Duodenal mucosa (tissue), 2 donors: ENCODE results near the gene SCRN1.
"Not testable (repeated sequence)": the region's sequence is repeated elsewhere in the genome, so short reads cannot be mapped to it uniquely, and the experiment has no call there.

ENCODE experiments used
- H3K27ac ChIP-seq: one replicate; pipeline ENCODE4 v1.7.0; 2013; ENCODE audit warnings: low read depth, low read length
- H3K27me3 ChIP-seq, 2 donors: one replicate each; pipeline ENCODE4 v1.7.0; 2013; ENCODE audit warnings: low read length in 2 of 2, control low read depth in 1 of 2; ENCODE audit not compliant: insufficient read depth in 2 of 2, control insufficient read depth in 1 of 2
- H3K36me3 ChIP-seq, 2 donors: one replicate each; pipeline ENCODE4 v1.7.0; 2013; ENCODE audit warnings: low read length in 2 of 2, control low read depth in 1 of 2; ENCODE audit not compliant: insufficient read depth in 2 of 2, control insufficient read depth in 1 of 2
- H3K4me1 ChIP-seq, 2 donors: one replicate each; pipeline ENCODE4 v1.7.0; 2013; ENCODE audit warnings: low read length in 2 of 2, control low read depth in 1 of 2; ENCODE audit not compliant: insufficient read depth in 2 of 2, control insufficient read depth in 1 of 2
- H3K4me3 ChIP-seq, 2 donors: one replicate each; pipeline ENCODE4 v1.7.0; 2013; ENCODE audit warnings: low read length in 2 of 2, low read depth in 1 of 2
- H3K9ac ChIP-seq, 2 donors: one replicate each; pipeline ENCODE4 v1.7.0; 2013; ENCODE audit warnings: low read length in 2 of 2, low read depth in 1 of 2
- H3K9me3 ChIP-seq, 2 donors: one replicate each; pipeline ENCODE4 v1.7.0; 2013; ENCODE audit warnings: low read length in 2 of 2, control low read depth in 1 of 2; ENCODE audit not compliant: control insufficient read depth in 1 of 2

Gene SCRN1

DNA sequence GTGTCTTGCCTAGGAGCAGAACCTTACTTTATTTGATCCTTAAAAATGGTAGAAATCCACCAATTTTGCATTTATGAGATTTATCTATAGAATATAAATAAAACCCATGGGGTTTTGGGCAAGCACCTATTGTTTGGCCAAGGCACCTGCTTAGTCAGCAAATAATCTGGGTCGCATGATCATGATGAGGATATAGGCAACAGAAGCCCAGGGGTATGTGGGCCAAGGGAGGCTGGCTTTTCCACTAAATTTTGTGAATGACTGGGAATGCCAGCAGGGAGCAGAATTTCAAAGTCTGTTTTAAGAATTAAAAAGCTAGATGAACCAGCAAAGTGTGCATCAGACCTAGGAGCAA is 17.3 kb downstream of the SCRN1 start:
- Histone ChIP-seq H3K27ac (no peak overlapping the region), H3K27me3 (no peaks in the 10 kb centered on the region), H3K9ac (no peak overlapping the region), H3K36me3 (no peaks in the 10 kb centered on the region), H3K4me1 (peaks cover 4 to 5% of the 10 kb centered on the region in 2 donors), H3K4me3 (no peak overlapping the region), H3K9me3 (peaks cover 0 to 4% of the 10 kb centered on the region in 2 donors)

DNA sequence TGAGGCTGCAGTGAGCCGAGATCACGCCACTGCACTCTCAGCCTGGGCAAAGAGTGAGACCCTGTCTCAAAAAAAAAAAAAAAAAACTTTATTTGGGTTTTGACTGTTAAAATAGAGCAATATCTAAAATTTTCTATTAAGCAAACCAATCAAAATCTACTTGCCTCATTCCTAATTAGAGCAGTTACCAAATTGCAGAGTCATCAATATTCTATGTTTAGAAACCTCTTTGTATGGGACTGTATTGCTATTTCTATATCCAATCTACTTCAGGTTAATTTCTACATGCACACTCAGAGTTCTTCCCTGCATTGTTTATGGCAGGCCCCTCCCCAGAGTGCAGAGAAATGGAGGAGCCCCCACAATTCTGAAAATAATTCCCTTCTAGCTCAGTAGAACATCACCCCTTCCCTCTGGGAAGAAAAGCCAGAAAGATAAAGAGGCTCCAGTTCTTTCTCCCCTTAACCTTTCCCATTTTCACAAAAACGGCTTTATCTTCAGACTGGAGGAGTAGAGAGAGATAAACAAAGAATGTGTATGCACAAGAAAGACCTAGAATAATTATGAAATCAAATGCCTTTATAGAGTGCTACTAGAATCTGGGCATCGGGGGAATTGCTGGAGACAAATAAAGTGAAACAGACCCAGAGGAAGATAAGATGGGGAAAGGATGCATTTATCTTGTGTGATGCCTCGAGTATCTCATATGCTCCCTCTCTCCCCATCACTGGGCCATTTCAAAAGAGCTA is 17.9 kb downstream of the SCRN1 start:
- Histone ChIP-seq H3K27me3 (no peaks in the 10 kb centered on the region), H3K27ac (no peak overlapping the region)

DNA sequence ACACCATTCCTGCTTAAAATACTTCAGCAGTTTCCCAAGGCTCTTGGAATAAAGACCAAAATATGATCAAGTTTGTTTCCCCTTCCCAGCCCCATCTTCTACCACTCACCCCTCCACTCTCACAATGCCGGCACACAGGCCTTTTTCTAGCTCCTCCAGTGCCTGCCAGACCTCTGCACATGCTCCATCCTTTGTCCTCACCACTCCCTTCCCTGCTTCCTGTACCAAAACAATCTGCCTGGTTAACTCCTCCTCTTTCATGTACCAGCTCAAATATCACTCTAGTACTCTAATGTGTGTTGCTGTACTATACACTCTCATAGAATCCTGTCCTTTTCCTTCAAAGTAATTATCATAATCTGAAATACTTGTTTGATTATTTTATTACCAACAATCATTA is 19.4 kb downstream of the SCRN1 start:
- H3K36me3 ChIP-seq = no peaks in the 10 kb centered on the region
- no peaks in the 10 kb centered on the region for H3K4me1 ChIP-seq
- no peak overlapping the region for H3K4me3 ChIP-seq
- peaks cover 0 to 4% of the 10 kb centered on the region in 2 donors for H3K9me3 ChIP-seq
- no peaks in the 10 kb centered on the region for H3K27me3 ChIP-seq
- no peak overlapping the region for H3K9ac ChIP-seq
- no peak overlapping the region for H3K27ac ChIP-seq

More for the DNA sequence above, 17.9 kb downstream of the SCRN1 start:
- Histone ChIP-seq H3K9me3 (peaks cover 0 to 4% of the 10 kb centered on the region in 2 donors), H3K4me1 (peaks cover 3 to 4% of the 10 kb centered on the region in 2 donors), H3K9ac (no peak overlapping the region), H3K36me3 (no peaks in the 10 kb centered on the region), H3K4me3 (no peak overlapping the region)

DNA sequence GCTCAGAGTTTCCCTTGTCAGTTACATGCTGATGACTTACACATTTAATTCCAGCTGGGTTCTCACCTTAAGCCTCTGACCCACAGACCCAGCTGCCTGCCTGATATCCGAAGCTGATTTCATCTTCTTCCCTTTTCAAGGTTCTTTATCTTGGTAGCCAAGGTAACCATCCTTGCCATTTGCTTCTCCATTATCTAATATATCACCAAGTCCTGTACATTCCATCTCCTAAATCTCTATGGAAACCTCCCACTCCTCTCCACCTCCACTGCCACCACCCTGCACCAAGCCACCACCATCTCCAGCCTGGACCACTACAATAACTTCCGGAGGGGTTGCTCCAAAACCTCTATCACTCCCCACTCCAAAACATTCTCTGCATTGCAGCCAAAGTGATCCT is 19.9 kb downstream of the SCRN1 start:
- Histone ChIP-seq H3K27me3 (no peaks in the 10 kb centered on the region), H3K27ac (no peak overlapping the region), H3K9ac (no peak overlapping the region), H3K4me3 (no peak overlapping the region), H3K9me3 (peaks cover 0 to 4% of the 10 kb centered on the region in 2 donors), H3K36me3 (no peaks in the 10 kb centered on the region), H3K4me1 (no peaks in the 10 kb centered on the region)

DNA sequence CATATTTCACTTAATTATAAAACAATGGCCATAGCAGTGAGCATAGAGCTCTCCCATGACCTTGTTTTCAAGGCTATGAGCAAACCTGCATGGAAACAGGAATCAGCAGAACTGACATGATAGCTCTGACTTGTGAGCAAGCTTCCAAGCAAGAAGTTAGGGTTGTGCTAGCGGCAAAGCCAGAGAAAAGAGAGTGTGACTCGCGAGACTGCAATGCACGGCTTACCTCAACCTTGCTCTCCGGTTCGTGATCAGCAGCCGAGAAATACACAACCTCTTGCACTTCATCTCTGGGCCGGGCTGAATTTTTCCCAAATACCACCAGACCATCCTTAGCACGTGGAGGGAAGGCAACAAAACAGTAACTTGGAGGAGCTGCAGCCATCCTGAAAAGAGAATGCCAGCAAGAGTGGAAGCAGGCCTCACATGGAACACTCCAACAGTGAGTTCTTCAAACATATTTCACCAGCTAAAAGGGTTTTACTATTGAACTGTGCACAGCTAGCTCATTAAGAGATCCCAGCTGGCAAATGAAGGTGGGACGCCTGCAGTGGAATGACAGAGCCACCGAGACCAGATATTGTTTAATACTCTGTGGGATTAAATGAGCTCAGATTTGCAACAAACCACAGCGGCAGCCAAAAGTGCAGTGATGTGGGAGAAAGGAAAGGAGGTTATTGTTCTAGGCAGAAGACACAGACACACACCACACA is 20.8 kb downstream of the SCRN1 start:
- H3K9ac ChIP-seq = no peak overlapping the region

DNA sequence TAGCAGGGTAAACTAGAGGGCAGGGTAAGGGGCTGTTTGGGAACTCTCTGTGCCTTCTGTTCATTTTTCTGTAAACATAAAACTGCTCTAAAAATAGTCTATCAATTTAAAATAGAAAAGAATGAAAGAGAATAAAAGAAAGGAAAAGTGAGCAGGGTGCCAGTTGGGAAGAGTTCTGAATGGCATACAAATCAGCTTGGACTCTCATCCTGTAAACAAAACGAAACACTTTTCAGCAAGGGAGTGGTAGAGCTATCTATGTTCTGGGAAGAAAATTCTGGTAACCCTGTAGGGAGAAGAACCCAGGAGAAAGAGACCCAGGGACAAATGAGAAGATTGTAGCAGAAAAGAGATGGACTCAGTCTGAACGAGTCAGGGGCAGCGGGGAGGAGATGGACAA is 24.6 kb downstream of the SCRN1 start:
- no peaks in the 10 kb centered on the region for H3K36me3 ChIP-seq
- no peak overlapping the region for H3K27ac ChIP-seq
- H3K27me3 ChIP-seq = no peaks in the 10 kb centered on the region
- H3K9ac ChIP-seq = no peak overlapping the region
- H3K4me3 ChIP-seq = no peak overlapping the region
- peaks cover 0 to 4% of the 10 kb centered on the region in 2 donors for H3K9me3 ChIP-seq
- H3K4me1 ChIP-seq = no peaks in the 10 kb centered on the region

More for the DNA sequence above, 20.8 kb downstream of the SCRN1 start:
- Histone ChIP-seq H3K27ac (no peak overlapping the region), H3K36me3 (no peaks in the 10 kb centered on the region), H3K9me3 (peaks cover 0 to 4% of the 10 kb centered on the region in 2 donors), H3K27me3 (no peaks in the 10 kb centered on the region), H3K4me3 (no peak overlapping the region), H3K4me1 (no peaks in the 10 kb centered on the region)

DNA sequence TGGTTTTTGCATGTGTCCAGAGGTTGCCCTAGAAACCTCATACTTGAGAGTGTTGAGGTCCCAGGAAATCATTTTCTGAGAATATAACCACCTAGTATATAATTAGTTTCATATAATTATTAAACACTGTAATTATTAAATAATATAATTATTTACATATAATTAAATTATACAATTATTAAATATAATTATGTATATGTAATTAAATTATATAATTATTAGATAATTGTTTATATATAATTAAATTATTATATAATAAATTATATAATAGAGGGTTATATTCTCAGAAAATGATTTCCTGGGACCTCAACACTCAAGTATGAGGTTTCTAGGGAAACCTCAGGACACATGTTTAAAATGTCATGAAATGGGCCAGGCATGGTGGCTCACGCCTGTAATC is 27.6 kb downstream of the SCRN1 start:
- Histone ChIP-seq H3K9me3 (no peaks in the 10 kb centered on the region), H3K36me3 (no peaks in the 10 kb centered on the region), H3K4me3 (no peak overlapping the region), H3K27ac (no peak overlapping the region), H3K9ac (no peak overlapping the region), H3K4me1 (no peaks in the 10 kb centered on the region), H3K27me3 (no peaks in the 10 kb centered on the region)

DNA sequence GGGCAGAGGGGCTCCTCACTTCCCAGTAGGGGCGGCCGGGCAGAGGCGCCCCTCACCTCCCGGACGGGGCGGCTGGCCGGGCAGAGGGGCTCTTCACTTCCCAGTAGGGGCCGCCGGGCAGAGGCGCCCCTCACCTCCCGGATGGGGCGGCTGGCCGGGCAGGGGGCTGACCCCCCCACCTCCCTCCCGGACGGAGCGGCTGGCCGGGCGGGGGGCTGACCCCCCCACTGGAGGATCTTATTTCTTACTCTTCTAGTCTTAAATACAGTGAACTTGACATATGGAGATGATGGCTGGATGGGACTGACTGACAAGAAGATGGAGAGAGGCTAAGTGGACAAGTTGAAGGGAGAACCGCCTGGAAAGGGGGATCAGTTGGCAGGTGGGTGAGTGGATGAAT is 28.0 kb downstream of the SCRN1 start:
- H3K27ac ChIP-seq, H3K27me3 ChIP-seq, H3K4me1 ChIP-seq, H3K36me3 ChIP-seq, H3K9ac ChIP-seq, H3K4me3 ChIP-seq, H3K9me3 ChIP-seq: not testable (repeated sequence)

DNA sequence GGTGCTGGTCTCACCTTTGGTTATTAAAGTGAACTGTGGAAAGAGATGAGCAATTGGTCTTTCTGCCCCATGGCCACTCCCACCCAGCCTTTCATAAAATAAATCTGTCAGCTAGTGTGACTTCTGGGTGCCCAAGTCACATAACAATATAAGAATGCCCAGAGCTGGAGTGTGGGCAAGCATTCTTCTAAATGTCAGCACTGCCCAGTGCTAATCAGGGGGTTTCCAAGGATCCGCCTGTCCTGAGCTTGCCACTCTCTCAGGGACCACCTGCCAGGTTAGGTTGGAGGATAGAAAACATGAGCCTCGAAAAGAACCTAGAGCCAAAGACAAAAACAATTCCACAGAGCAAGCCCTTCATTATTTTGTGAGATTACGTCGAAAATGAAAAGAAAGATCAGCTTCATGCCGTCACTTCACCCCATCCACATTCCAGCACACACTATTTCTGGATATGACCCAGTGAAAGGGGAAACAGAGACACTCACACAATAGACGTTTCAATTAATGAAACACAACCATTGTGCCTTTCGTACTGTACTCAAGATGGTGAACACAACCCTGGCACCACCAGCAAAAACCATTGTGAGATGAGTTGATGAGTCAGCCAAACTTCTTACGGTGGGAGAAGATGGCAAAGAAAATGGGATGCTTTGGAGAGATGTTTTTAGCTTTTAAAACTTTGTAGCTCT is 30.8 kb downstream of the SCRN1 start:
- no peak overlapping the region for H3K4me3 ChIP-seq
- no peak overlapping the region for H3K9ac ChIP-seq
- no peaks in the 10 kb centered on the region for H3K27me3 ChIP-seq
- no peaks in the 10 kb centered on the region for H3K36me3 ChIP-seq
- H3K9me3 ChIP-seq = no peaks in the 10 kb centered on the region
- no peak overlapping the region for H3K27ac ChIP-seq
- no peaks in the 10 kb centered on the region for H3K4me1 ChIP-seq
